ENCODE measurements around the gene SIAE. TPM values are rescaled to one million over a fixed set of nuclear protein-coding genes. Genes with fewer than 3 reads are reported as not detected.

SIAE gene
- total and polyA plus RNA-seq, 8 donors = 1.2 to 22.6 (median 10.2) TPM

DNA sequence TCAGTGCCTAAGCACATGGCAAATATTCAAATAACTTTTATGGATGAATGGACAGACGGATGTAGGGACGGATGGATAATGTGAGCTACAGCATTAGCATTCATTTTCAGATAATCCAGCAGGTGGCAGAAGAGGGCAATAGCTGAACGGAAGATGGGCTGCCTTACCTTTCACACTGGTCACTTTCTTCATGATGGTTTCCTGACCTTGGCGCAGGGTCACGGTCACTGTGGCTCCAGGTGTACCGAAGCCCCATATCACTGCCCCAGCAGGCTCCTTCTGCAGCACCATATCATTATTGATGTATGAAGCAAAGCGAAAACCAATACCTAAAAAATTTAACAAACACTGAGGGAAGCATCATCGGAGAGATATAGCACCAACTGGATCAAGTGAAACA is 4.3 kb downstream of the SIAE start:
- peaks cover 6 to 14% (median 12%) of the 10 kb centered on the region in 4 donors for H3K4me1 ChIP-seq
- no peaks in the 10 kb centered on the region for H3K27me3 ChIP-seq
- H3K27ac ChIP-seq = no peak overlapping the region
- H3K9me3 ChIP-seq = no peaks in the 10 kb centered on the region
- 22 to 24% (median 23%) methylated on average over 8 of the region's 8 CpGs for WGBS, 5 donors
- no peak overlapping the region for H3K4me3 ChIP-seq
- H3K36me3 ChIP-seq = peaks cover 0 to 35% (median 27%) of the 10 kb centered on the region in 4 donors
- TF ChIP-seq POLR2A (IDR thresholded peaks at IDR 0.05) = no peak
- TF ChIP-seq CTCF (IDR thresholded peaks at IDR 0.05) = peak in 5 of 7 experiments; percentile 67 to 92 (median 75)
- intact Hi-C loops (cut with DNase I; ENCODE audit: low total_unique reads) = loop anchor here (5.0 kb wide), 1 partner anchor 168 kb away; no protein-coding TSS in a partner anchor
- DNase-seq = peak; percentile 33 to 79

DNA sequence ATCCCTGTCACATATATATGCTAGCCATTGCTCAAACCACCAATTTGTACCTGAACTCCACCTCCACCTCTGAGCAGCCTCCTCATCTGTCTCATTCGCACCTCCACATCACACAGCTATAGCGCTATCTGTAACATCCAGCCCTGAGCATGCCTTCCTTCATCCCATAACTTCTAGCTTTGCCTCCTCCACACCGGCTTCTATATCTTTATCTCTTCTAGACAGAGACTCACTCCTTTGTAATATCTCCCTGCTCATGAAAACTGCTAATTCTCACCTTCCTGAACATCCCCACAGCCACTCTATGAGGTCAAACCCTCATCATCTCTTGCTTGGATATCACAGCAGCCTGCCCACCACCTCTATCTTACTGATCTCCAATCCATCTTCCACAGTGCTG is 5.9 kb downstream of the SIAE start:
- H3K27ac ChIP-seq = no peak overlapping the region
- DNase-seq = no peak
- H3K36me3 ChIP-seq = peaks cover 0 to 46% (median 35%) of the 10 kb centered on the region in 4 donors
- H3K9me3 ChIP-seq = no peaks in the 10 kb centered on the region
- whole genome bisulfite sequencing, 5 donors = 91 to 99% (median 97%) methylated on average over 3 of the region's 3 CpGs
- no peak for TF ChIP-seq POLR2AphosphoS5 (IDR thresholded peaks at IDR 0.05)
- no peak for TF ChIP-seq EP300 (IDR thresholded peaks at IDR 0.05)
- no peak for TF ChIP-seq POLR2A (IDR thresholded peaks at IDR 0.05)
- no peak for TF ChIP-seq CTCF (IDR thresholded peaks at IDR 0.05)
- no peak overlapping the region for H3K4me3 ChIP-seq
- intact Hi-C loops (cut with DNase I; ENCODE audit: low total_unique reads) = loop anchor here (5.0 kb wide), 1 partner anchor 170 kb away; no protein-coding TSS in a partner anchor
- H3K27me3 ChIP-seq = no peaks in the 10 kb centered on the region
- H3K4me1 ChIP-seq = peaks cover 1 to 5% (median 2%) of the 10 kb centered on the region in 4 donors

DNA sequence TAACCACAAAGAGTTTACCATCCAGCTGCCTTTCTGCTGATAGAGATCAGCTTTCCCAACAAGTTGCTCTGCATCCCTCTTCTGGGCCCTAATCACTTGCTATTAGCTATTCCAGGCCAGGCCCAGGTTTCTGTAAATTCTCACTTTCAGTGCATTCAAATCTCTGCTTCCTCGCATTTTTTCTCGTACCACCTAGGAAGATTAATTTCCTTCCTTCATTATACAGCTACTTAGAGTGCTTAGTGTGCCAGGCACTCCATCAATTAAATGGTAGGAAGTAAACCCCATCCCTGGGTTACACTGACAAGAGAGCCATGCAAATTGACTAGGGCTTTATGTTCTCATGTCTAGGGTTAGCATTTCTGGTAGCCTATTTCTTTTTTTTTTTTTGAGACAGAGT is 9.7 kb downstream of the SIAE start:
- intact Hi-C loops (cut with DNase I; ENCODE audit: low total_unique reads) = no loop called here

GRCh38 chr11:124662106-124662505 is 11.4 kb downstream of the SIAE start:
- DNase-seq = no peak
- H3K27ac ChIP-seq = no peak overlapping the region
- no peaks in the 10 kb centered on the region for H3K9me3 ChIP-seq
- H3K4me1 ChIP-seq = no peaks in the 10 kb centered on the region
- WGBS, 5 donors = 81 to 94% (median 91%) methylated on average over 4 of the region's 4 CpGs
- H3K27me3 ChIP-seq = no peaks in the 10 kb centered on the region
- H3K36me3 ChIP-seq = peaks cover 0 to 57% (median 44%) of the 10 kb centered on the region in 4 donors
- intact Hi-C loops (cut with DNase I; ENCODE audit: low total_unique reads) = no loop called here
- H3K4me3 ChIP-seq = no peak overlapping the region
- TF ChIP-seq POLR2AphosphoS5 (IDR thresholded peaks at IDR 0.05) (no peak), POLR2A (IDR thresholded peaks at IDR 0.05) (no peak), EP300 (IDR thresholded peaks at IDR 0.05) (no peak), CTCF (IDR thresholded peaks at IDR 0.05) (no peak)

More for the DNA sequence above, 9.7 kb downstream of the SIAE start:
- Histone ChIP-seq H3K4me3 (no peak overlapping the region), H3K9me3 (no peaks in the 10 kb centered on the region), H3K27me3 (no peaks in the 10 kb centered on the region), H3K36me3 (peaks cover 0 to 55% (median 42%) of the 10 kb centered on the region in 4 donors), H3K4me1 (no peaks in the 10 kb centered on the region), H3K27ac (no peak overlapping the region)
- DNase-seq = no peak
- 89 to 95% (median 92%) methylated on average over 2 of the region's 2 CpGs for WGBS, 5 donors
- TF ChIP-seq EP300 (IDR thresholded peaks at IDR 0.05) = no peak
- TF ChIP-seq CTCF (IDR thresholded peaks at IDR 0.05) = no peak
- TF ChIP-seq POLR2A (IDR thresholded peaks at IDR 0.05) = no peak
- TF ChIP-seq POLR2AphosphoS5 (IDR thresholded peaks at IDR 0.05) = no peak

Data from stomach (tissue), 9 donors.